ENCODE results near the gene NUBP2.

NUBP2 gene

DNA sequence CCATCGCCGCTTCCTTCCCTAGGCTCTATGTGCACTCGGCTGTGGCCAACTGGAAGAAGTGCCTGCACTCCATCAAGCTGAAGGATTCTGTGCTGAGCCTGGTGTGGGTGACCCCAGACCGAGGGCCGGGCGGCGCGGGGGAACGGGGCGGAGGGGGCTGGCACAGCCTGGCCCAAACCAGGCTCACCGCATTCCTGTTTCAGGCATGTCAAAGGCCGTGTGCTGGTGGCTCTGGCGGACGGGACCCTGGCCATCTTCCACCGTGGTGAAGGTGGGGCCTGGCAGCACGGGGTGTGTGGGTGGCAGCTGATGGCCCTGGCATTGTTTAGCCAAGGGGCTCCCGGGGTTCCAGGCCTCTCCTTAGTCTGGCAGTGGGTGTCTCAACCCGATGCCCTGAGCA is 16.1 kb upstream of the NUBP2 start:
- TF ChIP-seq FOXP2 (optimal IDR thresholded peaks at IDR 0.05; ENCODE audit: borderline replicate concordance, extremely low read depth, extremely low read length, insufficient read depth) (no peak), POLR2AphosphoS5 (IDR thresholded peaks at IDR 0.05; ENCODE audit: low read depth, low read length) (no peak), SIN3A (IDR thresholded peaks at IDR 0.05; ENCODE audit: borderline replicate concordance, insufficient read depth, low read length) (no peak), TAF1 (IDR thresholded peaks at IDR 0.05; ENCODE audit: borderline replicate concordance, insufficient read depth, low read length) (no peak)
- TF ChIP-seq, protein P1, sequence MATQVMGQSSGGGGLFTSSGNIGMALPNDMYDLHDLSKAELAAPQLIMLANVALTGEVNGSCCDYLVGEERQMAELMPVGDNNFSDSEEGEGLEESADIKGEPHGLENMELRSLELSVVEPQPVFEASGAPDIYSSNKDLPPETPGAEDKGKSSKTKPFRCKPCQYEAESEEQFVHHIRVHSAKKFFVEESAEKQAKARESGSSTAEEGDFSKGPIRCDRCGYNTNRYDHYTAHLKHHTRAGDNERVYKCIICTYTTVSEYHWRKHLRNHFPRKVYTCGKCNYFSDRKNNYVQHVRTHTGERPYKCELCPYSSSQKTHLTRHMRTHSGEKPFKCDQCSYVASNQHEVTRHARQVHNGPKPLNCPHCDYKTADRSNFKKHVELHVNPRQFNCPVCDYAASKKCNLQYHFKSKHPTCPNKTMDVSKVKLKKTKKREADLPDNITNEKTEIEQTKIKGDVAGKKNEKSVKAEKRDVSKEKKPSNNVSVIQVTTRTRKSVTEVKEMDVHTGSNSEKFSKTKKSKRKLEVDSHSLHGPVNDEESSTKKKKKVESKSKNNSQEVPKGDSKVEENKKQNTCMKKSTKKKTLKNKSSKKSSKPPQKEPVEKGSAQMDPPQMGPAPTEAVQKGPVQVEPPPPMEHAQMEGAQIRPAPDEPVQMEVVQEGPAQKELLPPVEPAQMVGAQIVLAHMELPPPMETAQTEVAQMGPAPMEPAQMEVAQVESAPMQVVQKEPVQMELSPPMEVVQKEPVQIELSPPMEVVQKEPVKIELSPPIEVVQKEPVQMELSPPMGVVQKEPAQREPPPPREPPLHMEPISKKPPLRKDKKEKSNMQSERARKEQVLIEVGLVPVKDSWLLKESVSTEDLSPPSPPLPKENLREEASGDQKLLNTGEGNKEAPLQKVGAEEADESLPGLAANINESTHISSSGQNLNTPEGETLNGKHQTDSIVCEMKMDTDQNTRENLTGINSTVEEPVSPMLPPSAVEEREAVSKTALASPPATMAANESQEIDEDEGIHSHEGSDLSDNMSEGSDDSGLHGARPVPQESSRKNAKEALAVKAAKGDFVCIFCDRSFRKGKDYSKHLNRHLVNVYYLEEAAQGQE (IDR thresholded peaks at IDR 0.05; ENCODE audit: insufficient read depth in 1 of 2, low read depth in 2 of 2, low read length in 2 of 2), result no peak

DNA sequence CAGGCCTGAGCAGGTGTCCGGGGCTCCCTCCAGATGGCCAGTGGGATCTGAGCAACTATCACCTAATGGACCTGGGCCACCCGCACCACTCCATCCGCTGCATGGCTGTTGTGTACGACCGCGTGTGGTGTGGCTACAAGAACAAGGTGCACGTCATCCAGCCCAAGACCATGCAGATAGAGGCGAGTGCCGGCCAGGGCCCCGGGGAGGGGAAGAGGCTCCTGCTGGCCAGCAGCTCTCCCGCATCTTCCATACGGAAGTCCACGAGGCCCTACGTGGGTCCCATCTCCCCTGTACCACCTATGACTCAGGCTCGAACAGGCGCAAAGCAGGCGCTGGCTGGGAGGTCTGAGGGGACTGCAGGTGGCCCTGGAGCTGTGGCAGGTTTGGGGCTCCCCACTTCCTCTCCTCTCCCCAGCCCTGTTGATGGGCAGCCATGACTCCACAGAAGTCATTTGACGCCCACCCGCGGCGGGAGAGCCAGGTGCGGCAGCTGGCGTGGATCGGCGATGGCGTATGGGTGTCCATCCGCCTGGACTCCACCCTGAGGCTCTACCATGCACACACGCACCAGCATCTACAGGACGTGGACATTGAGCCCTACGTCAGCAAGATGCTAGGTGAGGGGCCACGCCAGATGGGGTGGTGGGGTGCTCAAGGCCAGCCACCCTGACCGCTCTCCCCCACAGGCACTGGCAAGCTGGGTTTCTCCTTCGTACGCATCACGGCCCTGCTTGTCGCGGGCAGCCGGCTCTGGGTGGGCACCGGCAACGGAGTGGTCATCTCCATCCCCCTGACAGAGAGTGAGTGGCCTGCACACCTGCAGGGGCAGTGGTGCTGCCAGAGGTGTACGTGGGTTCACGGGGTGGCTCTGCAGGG is 15.4 kb upstream of the NUBP2 start:
- TF ChIP-seq FOXP2 (optimal IDR thresholded peaks at IDR 0.05; ENCODE audit: borderline replicate concordance, extremely low read depth, extremely low read length, insufficient read depth) (no peak), POLR2AphosphoS5 (IDR thresholded peaks at IDR 0.05; ENCODE audit: low read depth, low read length) (no peak; the same call in 1 of the 2 replicates), TAF1 (IDR thresholded peaks at IDR 0.05; ENCODE audit: borderline replicate concordance, insufficient read depth, low read length) (no peak), SIN3A (IDR thresholded peaks at IDR 0.05; ENCODE audit: borderline replicate concordance, insufficient read depth, low read length) (no peak)
- TF ChIP-seq, protein P1 (IDR thresholded peaks at IDR 0.05; ENCODE audit: insufficient read depth in 1 of 2, low read depth in 2 of 2, low read length in 2 of 2), result no peak

DNA sequence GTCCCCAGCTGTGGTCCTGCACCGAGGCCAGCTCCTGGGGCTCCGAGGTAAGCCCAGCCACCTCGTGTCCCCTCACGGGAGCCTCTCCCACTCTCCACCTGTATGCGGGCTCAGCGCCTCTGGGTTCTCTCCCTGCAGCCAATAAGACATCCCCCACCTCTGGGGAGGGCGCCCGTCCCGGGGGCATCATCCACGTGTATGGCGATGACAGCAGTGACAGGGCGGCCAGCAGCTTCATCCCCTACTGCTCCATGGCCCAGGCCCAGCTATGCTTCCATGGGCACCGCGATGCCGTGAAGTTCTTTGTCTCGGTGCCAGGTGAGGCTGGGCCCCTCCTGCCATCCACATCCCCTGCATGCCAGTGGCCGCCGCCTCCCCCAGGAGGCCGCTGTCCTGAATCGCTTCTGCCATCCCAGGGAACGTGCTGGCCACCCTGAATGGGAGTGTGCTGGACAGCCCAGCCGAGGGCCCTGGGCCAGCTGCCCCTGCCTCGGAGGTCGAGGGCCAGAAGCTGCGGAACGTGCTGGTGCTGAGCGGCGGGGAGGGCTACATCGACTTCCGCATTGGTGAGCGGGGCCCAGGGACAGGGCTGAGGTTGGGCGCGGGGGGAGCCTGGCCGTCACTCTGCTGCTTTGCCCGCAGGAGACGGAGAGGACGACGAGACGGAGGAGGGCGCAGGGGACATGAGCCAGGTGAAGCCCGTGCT is 14.5 kb upstream of the NUBP2 start:
- TF ChIP-seq POLR2AphosphoS5 (IDR thresholded peaks at IDR 0.05; ENCODE audit: low read depth, low read length), result 0 out of 2 replicates have a peak, but pooled peaks have one; percentile 2
- no peak for TF ChIP-seq SIN3A (IDR thresholded peaks at IDR 0.05; ENCODE audit: borderline replicate concordance, insufficient read depth, low read length)

DNA sequence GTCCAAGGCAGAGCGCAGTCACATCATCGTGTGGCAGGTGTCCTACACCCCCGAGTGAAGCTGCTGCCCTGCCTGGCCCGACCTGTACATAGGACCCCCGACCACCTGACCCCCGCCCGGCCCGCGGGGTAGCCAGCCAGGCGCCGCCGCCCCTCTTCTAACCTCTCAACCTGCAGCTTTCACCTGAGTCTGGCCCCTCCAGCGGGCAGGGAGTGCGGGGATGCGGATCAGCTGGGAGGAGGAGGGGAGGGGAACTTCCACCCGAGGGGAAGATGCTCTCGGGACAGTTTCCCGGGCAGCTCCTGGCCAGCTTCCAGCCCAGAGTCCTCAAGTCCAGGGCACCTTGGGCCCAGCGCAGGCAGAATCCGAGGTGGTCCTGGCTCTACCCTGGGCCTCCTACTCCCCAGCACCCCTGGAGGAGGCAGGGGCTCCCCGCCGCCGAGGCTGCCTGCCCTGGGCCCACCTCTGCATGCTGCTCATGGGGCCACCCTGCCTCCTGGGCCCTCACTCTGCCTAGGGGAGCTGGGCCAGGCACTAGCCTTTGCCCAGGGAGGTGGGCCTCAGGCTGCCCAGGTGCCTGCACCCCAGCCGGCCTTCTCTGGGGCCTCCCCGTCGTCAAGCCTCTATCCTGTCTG is 13.9 kb upstream of the NUBP2 start:
- no peak for TF ChIP-seq FOXP2 (optimal IDR thresholded peaks at IDR 0.05; ENCODE audit: borderline replicate concordance, extremely low read depth, extremely low read length, insufficient read depth)
- no peak for TF ChIP-seq POLR2AphosphoS5 (IDR thresholded peaks at IDR 0.05; ENCODE audit: low read depth, low read length)
- TF ChIP-seq, protein P1 (IDR thresholded peaks at IDR 0.05; ENCODE audit: insufficient read depth in 1 of 2, low read depth in 2 of 2, low read length in 2 of 2), result no peak
- no peak for TF ChIP-seq SIN3A (IDR thresholded peaks at IDR 0.05; ENCODE audit: borderline replicate concordance, insufficient read depth, low read length)
- no peak for TF ChIP-seq TAF1 (IDR thresholded peaks at IDR 0.05; ENCODE audit: borderline replicate concordance, insufficient read depth, low read length)

All from PFSK-1 (cell line).